Erythroblast (primary cell): ENCODE results near the gene C1QTNF8.

Experiments used
- GATA1 ChIP-seq: IDR thresholded peaks from 2 replicates; pipeline ENCODE4 v1.6.1; 2011; ENCODE audit warnings: low read depth, mild to moderate bottlenecking, control low read depth, low read length, moderate library complexity
- POLR2A ChIP-seq: IDR thresholded peaks from 2 replicates; pipeline ENCODE4 v1.6.1; 2011; ENCODE audit warnings: mild to moderate bottlenecking, low read length

DNA sequence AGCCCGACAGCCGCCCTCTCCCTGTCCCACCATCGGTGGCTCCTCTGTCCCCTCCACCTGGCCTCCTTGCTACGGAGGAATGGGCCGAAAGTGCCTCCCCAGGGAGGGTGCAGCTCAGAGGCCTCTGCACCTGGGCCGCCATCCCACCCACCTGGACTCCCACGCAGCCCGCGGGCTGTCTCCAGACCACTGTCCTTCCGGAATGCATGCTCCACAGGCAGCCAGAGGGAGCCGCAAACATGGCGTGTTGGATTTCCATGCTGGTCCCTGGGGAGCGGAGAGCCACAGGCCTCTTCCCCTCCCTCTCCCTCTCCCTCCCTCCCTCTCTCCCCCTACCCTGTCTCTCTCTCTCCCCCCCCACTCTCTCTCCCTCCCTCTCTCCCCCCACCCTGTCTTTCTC, 20.5 kb downstream of the C1QTNF8 start:
- TF ChIP-seq POLR2A (no peak), GATA1 (no peak)
